Measurements from ENCODE around the gene NKAIN2.

Gene NKAIN2

DNA sequence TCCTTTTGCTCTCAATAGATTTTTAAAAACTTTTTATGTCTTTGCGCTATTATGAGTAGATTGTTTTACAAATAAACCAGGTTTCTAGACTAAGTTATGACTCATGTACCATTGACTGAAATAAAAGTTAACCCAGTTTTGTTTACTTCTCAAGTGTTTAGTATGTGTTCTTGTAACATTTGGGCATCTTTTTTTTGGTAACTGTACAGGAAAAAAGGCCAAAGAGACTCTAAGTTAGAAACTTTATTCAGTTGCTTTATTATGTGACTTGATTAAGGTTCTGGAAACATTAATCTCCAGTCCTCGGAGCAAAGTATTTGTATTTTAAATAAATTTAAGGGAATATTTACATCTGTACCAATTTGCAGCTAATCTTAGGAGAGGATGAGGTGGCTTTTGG lies 2.9 kb downstream of the NKAIN2 start:
- no peak for DNase-seq

DNA sequence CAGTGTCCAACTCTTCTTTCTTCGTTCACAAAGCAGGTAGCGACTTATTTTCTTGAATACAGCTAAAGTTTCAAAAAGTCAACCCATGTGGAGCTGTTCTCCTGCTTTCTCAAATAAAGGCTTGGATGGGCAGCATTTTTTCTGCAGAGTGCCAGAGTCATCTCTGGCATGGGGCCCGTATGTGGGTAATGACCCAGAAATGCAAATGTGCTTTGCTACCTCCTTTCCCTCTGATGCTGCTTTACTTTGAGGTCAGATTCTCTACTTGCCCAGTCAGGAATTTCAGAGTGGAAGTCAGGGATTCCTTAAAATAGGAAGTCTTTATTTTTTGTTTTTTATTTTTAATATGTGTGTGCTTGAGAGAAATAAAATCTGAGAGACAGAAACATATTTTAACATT lies 4.9 kb downstream of the NKAIN2 start:
- DNase-seq = peak in 32 of 51 donors; percentile 3 to 67 (median 24)

DNA sequence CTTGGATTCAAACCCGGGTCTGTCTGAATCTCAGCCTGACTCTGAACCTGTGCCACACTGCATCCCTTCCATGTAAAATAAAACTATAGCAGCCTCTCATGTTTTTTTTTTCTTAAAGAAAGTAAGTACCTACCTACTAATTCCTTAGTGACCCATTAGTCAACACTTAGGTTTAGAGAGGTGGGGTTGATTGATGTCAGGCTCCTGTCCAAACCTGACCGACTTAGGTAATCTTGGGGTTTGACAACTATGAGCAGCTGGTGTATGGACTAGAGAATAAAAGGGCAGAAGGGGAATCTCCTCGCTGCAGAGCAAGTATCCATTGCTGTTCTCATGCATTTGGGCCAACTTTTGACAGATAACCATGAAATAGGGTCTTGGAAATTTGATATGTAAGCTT lies 6.5 kb downstream of the NKAIN2 start:
- no peak for DNase-seq

DNA sequence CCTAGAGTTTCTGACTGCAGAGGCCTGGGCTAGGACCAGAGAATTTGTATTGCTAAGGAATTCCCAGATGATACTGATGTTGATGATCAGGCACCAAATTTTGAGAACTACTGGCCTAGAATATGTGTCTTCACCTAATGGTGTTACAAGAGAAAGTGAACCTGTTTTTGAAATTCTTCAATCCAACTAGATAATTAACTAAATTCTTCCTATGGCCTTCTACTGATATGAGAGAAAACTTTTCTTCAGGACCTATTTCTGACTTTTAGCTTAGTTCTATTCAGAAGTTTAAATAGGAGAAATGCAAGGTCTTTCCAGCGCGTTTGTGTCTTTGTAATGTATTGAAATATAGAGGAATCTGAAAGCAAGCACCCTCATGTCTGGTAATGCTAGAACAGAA lies 7.3 kb downstream of the NKAIN2 start:
- peak in 1 of 51 donors; percentile 64 for DNase-seq

DNA sequence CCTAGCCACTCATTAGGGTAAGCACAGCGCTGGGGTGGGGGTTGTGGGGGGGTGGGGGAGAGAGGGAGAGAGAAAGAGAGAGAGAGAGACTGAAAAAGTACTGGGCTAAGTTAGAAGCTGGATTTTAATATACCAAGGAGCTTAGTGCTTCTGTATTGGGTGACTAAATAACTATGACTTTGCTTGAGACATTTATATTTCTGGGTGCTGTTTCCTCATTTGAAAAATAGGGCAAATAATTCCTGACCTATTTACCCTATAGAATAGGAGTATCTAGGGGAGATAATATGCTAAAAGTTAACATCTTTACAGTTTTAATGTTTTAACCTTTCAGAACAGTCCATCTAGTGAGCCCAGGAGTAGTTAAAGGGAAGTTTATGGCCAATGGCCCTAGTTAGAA lies 7.7 kb downstream of the NKAIN2 start:
- DNase-seq = peak in 3 of 51 donors; percentile 2 to 59 (median 29)

DNA sequence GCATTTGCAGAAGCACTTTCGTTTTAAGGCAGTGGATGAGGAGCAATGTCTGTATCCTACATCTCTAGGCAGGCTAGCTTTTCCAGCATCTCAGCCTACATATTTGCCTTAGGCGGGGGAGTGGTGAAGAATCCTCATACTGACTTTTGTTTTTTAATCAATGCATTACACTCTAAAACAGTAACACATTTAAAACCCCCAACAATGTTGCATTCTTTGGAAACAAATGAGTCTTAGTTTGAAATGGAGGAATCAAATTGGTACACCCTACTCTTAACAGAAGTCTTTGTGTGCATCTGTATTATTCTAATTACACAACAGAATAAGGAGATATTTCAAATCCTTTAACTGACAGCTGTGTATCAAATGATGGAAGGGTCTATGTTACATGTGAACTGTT lies 9.0 kb downstream of the NKAIN2 start:
- peak in 3 of 51 donors; percentile 22 to 71 (median 26) for DNase-seq

DNA sequence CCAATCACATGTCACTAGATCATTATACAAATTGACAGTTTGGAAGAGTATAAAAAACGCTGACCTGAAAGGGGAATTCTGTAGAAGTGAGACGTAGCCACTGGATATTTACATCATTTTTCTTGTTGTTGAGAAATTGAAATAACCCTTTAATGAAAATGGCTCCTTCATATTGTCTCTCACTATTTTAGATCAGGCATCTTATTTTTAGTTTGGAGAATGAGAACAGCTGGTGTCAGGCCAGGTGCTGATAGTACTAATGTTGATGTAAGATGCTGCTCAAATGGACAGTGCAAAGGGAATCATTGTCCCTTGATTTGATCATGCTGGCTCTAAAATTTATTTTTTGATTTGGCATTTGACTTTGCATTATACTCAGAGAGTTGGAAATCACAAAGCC lies 17.4 kb downstream of the NKAIN2 start:
- DNase-seq = no peak

DNA sequence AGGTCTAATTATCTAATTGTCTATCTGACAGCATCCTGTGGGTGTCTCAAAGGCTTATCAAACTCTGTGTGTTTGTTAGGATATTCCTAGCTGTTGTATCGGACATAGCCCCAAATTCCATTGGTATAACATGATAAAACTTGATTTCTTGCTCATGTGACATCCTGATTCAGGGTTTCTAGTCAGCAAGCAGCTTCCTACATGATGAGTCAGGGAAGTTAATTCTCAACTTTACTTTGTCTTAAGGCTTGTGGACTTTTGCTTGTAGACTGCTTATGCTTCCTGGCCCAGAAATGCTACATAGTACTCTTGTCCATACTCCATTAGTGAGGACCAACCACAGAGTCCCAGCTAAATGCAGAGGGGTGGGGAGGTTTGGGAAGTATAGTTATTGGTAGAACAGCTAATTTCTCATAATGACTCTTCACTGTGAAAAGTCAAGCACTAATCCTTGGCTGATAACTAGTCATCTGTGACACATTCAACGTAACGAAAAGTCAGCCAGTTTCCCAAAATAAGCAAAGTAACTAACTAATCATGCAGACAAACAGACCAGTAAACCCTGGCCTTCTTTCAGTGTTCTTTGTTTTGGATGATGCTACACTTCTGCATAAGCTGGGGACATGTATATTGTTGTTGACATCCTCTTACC lies 25.8 kb downstream of the NKAIN2 start:
- no peak for DNase-seq

DNA sequence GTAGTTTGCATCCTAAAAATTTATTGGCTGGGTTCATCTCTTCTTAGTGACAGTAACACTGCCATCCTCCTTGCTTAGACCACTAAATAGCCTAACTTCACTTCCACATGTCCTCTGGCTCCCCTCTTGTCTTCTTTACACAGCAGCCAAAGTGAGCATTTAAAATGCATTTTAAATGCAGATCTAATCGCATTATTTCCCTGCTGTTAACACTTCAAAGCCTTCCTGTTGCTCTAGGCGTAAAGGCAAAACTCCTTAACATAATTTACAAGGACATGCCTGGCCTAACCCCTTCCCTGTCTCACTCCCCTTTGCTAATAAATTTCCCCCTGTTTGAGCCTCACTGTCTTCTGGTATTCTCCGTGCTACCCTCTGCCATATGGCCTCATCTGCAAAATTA lies 26.5 kb downstream of the NKAIN2 start:
- no peak for DNase-seq

DNA sequence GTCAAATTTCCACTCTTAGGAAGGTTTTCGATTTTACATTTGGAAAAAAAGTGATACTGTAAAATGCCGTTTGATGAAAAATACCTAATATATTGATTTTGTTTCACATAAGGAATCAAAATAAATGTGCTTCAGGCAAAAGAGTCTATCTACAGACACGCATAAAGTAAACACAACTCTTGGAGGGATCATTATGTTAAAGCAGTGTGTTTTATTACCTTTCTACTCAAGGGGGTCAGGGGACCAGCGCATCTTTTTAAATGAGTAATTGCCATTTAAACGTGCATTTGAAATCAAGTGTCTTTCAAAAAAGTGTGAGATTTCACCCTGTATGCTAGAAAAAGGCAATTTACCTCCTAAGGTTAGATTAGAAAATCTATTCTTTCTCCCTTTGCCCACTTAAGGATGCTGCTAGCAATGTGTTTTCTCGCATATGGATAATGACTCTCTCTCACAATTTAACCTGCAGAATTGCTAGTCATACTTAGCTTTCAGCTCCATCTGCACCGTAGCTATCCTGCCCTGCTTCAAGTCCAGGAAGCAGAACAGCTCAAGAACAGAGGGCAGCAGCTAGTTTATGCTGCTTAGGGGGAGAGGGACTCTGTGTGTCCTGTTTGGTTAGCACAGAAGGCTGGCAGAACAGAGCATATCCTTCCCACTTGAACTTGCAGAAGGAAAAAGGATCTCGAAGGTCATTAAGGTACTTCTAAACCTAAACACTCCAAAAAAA lies 35.0 kb downstream of the NKAIN2 start:
- no peak for DNase-seq

DNA sequence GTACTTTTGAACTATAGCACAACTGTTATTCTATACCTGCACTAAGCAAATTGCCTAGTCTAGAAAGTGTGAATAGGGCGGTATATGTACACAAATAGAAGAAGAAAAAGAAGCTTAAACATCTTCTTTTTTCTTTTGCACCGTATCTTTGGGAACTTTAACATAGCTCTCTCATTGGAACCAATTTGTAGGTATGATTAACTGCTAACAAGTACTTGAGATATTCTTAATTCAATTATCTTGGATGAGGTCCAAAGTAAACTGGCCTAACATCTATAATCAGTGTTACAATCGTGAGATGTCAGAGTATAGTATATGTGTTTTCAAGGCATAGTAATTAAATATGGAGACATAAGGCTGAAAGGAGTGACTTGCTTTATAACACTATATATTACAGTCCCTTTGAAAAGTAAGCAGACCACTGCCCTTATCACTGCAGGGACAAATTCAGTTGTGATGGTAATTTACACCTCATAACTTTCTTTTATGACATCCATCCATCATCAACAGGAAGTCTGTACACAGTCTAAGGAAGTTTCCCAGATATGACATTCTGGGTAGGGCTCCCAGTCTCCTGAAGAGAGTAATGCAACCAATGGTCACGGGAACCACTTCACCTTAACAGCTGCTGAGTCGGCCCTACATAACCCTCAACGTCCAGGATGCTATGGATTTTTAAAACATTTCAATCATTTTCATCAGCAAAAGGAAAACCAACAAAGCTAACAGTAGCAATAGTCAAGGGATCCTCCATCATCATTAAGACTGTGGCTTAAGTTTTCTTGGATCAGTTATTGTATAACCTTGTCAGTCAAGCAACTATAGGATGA lies 37.6 kb downstream of the NKAIN2 start:
- DNase-seq = no peak

DNA sequence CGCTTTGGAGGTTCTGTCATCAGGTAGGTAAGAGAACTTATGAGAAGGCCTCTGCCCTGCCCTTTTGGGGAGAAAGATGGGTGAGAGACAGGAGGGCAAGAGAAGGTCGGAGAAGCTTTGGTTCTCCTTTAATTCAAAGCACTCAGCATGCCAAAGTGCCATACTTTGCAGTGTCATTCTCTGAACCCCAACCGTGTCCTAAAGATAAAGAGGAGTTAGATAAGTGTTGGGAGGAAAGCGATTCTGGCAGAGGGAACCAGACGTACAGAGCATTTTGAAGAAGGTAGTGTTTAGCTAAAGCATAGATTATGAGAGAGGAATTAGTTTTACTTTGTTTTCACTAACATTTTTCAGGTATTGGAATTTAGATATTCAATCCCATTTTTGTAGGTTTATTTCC lies 40.3 kb downstream of the NKAIN2 start:
- DNase-seq = no peak

DNA sequence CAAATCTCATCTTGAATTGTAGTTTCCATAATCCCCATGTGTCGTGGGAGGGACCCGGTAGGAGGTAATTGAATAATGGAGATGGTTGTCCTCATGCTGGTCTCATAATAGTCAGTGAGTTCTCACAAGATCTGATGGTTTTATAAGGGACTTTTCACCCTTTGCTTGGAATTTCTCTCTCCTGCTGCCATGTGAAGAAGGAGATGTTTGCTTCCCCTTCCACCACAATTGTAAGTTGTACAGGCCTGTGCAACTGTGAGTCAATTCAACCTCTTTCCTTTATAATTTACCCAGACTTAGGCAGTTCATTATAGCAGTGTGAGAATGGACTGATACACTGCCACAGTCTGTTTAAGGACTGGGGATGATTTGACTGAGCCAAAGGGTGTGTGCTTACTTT lies 44.7 kb downstream of the NKAIN2 start:
- no peak for DNase-seq

DNA sequence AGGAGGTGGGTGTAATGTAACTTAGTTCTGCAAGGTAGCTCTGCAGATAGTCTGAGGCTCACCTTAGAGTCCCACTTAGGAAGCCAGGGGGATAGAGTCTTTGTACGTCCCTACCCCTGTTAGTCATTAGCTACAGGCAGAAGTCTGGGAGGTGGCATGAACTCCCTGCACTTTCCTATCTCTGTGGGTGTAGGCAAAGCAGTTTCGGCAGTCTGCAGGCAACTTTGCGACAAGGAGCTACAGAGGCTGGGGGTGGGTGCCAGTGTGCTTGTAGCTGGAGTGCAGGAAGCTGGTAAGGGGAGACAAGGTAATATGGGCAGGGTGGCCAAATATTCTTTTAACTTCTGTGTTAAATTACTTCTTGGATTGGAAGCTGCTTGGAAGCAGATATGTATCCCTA lies 45.7 kb downstream of the NKAIN2 start:
- DNase-seq = peak in 2 of 51 donors; percentile 2 to 8

DNA sequence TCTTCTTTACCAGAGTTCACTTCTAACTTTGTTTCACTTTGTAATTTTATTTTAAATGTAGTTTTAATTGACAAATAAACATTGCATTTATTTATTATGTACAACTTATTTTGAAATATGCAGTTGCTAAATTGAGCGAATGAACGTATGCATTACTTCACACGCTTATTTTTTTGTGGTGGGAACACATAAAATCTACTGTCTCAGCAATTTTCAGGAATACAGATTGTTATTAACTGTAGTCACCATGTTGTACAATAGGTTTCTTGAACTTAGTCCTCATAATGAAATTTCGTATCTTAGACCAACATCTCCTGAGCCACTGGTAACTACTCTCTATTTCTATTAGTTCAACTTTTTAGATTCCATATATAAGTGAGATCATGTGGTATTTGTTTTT lies 46.9 kb downstream of the NKAIN2 start:
- DNase-seq = no peak

DNA sequence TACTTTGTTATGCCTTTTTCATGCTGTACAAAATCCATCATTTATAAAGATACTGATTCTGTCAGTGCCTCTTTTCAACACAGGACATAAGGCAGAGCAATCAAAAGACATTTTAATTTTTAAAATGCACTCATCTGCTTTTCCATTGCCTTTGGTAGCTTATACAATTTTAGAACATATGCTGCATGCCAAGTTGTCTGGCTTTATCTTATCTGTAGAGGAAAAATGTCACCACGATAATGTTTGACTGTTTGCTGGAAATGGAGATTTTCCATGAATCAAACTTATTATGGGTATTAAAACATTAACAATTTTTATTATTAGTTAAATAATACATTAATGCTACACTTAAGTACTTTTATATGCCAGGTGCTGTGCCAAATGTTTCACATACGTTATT lies 50.5 kb downstream of the NKAIN2 start:
- no peak for DNase-seq

DNA sequence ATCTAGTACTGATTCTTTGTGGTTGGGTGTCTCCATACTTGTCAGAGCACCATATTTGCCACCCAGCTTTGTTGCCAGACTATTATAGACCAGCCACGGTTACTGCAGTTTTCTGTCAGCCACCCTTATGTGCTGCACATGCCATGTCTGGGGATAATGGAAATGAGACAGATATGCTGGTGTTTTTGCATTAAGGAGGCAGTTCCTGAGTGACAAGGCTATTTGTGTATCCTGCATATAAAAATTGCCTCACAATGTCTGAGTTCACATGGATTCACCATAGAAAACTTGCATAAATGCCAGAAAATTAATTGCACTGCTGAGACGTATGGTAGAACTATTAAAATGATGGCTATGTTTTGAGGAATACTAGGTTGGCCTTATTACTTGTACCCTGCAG lies 51.8 kb downstream of the NKAIN2 start:
- DNase-seq = no peak

DNA sequence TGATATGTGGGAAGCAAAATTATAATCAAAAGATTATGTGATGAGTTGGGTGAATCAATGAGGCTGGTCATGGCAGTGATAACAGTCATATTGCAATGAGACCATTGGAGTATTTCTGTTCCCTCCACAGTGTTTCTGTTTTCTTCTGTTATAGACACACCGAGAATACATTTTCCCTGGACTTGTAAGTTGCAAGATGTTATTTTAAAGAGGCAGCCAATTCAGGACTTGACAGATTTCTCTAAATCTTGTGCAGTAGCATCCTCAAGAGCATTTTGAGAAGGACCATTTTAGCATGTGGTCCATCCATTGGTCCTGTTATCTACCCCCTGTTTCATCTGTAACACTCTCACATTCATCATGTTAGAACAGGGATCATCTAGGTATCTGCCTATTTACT lies 55.6 kb downstream of the NKAIN2 start:
- DNase-seq = no peak

DNA sequence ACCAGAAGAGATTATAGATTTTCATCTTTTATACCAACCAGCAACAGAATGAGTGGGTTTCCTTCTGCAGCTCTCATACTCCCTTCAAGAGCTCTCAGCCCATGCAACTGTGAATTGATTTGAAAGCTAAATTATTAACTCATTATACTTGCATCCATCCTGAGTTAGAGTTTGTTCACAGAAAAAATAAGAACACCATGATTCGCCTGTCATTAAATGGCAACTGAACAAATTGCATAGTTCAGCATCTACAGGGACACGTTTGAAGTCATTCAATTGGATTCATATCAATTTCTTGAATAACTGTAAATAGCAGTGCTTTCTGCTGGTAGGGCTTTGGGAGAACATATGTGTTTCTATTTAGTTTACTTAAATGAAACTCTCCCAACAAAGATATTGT lies 65.7 kb downstream of the NKAIN2 start:
- DNase-seq = no peak

DNA sequence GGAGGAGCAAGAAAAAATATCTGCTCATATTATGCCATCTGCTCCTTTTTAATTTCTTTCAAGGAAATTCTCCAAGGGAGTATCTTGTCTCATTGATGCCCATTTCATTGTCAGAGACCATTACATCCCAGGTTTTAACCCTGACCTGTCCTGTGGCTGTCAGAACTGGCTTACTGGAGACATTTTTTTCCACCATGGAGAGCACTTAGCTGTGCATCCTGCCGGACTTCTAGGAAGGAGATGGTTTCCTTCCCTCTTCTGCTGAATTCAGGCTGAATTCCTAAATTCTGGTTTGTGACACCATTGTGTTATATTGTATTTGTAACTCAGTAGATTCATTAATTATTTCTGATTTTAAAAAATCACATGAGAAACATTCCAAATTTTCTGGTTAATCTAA lies 70.3 kb downstream of the NKAIN2 start:
- no peak for DNase-seq

DNA sequence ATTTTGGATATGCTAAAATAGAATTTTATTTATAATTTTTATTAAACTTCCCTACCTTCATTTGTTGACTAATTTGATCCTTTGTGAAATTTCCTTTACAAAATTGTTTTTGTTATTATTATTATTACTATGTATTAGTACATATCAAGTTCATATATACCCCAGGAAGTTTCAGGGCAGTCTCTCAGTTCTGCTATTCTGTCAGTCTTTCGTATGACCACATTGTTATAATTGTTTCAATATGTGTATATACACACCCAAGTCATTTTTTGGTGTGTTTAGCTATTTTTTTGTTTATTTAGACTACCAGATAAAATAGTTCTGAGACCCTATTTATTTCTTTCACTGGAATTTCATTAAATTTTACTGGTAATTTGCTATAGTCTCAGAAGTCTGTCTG lies 72.1 kb downstream of the NKAIN2 start:
- no peak for DNase-seq

DNA sequence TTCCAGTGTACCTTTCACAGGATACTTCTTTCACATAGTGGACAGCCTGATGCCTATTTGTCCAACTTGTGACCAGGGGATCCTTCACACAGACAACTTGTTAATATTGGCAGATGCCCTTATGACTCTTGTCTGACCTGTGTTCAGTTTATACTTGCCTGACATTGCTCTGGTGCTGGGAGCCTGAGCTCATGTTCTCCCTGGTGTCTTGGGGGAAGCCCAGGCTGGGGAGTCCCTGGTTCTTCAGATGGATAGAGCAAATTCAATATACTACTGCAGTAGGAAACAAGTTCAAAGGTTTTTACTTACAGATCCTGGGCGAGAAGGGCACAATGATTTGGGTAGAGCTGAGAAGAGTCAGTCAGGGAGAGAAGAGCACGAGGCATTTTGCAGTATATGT lies 76.1 kb downstream of the NKAIN2 start:
- no peak for DNase-seq

Data from hypothalamus (tissue), 51 donors.